Measurements from ENCODE around the gene OSBPL2.

- TF ChIP-seq, protein P1, sequence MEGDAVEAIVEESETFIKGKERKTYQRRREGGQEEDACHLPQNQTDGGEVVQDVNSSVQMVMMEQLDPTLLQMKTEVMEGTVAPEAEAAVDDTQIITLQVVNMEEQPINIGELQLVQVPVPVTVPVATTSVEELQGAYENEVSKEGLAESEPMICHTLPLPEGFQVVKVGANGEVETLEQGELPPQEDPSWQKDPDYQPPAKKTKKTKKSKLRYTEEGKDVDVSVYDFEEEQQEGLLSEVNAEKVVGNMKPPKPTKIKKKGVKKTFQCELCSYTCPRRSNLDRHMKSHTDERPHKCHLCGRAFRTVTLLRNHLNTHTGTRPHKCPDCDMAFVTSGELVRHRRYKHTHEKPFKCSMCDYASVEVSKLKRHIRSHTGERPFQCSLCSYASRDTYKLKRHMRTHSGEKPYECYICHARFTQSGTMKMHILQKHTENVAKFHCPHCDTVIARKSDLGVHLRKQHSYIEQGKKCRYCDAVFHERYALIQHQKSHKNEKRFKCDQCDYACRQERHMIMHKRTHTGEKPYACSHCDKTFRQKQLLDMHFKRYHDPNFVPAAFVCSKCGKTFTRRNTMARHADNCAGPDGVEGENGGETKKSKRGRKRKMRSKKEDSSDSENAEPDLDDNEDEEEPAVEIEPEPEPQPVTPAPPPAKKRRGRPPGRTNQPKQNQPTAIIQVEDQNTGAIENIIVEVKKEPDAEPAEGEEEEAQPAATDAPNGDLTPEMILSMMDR (IDR thresholded peaks at IDR 0.05; ENCODE audit: low read depth, low read length, missing input control), result no peak
- no peak for TF ChIP-seq RAD21 (IDR thresholded peaks at IDR 0.05)
- no peak for TF ChIP-seq GABPA (IDR thresholded peaks at IDR 0.05 in 1 of 2, conservative IDR thresholded peaks at IDR 0.05 in 1 of 2)
- no peak for TF ChIP-seq YY1 (IDR thresholded peaks at IDR 0.05)
- TF ChIP-seq TAF1 (conservative IDR thresholded peaks at IDR 0.05), result no peak
Measured at GRCh38 chr20:62217913-62218773, 20.2 kb upstream of the OSBPL2 start.

Data from liver (tissue), 3 donors.